Measurements from ENCODE around the gene CCNH.

GRCh38 chr5:87354496-87354895 lies 58.2 kb downstream of the CCNH start:
- TF ChIP-seq CTCF (IDR thresholded peaks at IDR 0.05; ENCODE audit: borderline replicate concordance, extremely low read depth, low read length, poor library complexity, severe bottlenecking) (no peak), EZH2 (IDR thresholded peaks at IDR 0.05; ENCODE audit: borderline replicate concordance, low read depth, low read length, severe bottlenecking) (no peak)

All from DND-41 (cell line).